ENCODE data around the gene GALC.
"Not testable (repeated sequence)": the region's sequence is repeated elsewhere in the genome, so short reads cannot be mapped to it uniquely, and the experiment has no call there.

GALC gene

GRCh38 chr14:88032373-88032772 is 39.4 kb upstream of the GALC start:
- Mint-ChIP-seq H3K4me1 (peaks cover 5% of the 10 kb centered on the region), H3K9me3 (peaks cover 4% of the 10 kb centered on the region), H3K36me3 (ENCODE audit: low read depth) (no peaks in the 10 kb centered on the region), H3K27ac (no peak overlapping the region), H3K27me3 (ENCODE audit: low read depth, poor library complexity) (peaks cover 5% of the 10 kb centered on the region), H3K4me3 (no peak overlapping the region)
- TF ChIP-seq CTCF (IDR thresholded peaks at IDR 0.05) = no peak
- no peak for DNase-seq

GRCh38 chr14:88030892-88031291 is 37.9 kb upstream of the GALC start:
- Mint-ChIP-seq H3K27ac (no peak overlapping the region), H3K9me3 (peaks cover 4% of the 10 kb centered on the region), H3K4me3 (no peak overlapping the region), H3K36me3 (ENCODE audit: low read depth) (no peaks in the 10 kb centered on the region), H3K27me3 (ENCODE audit: low read depth, poor library complexity) (peaks cover 5% of the 10 kb centered on the region), H3K4me1 (peaks cover 2% of the 10 kb centered on the region)
- no peak for TF ChIP-seq CTCF (IDR thresholded peaks at IDR 0.05)
- DNase-seq = no peak

- TF ChIP-seq CTCF (IDR thresholded peaks at IDR 0.05) = no peak
- Mint-ChIP-seq H3K4me1 (peaks cover 10% of the 10 kb centered on the region), H3K9me3 (peaks cover 4% of the 10 kb centered on the region), H3K36me3 (ENCODE audit: low read depth) (no peaks in the 10 kb centered on the region), H3K4me3 (no peak overlapping the region), H3K27me3 (ENCODE audit: low read depth, poor library complexity) (peaks cover 5% of the 10 kb centered on the region), H3K27ac (no peak overlapping the region)
- DNase-seq = no peak
Measured at GRCh38 chr14:88030079-88030478, 37.1 kb upstream of the GALC start.

GRCh38 chr14:88029500-88029899 is 36.5 kb upstream of the GALC start:
- Mint-ChIP-seq H3K27me3 (ENCODE audit: low read depth, poor library complexity) (peaks cover 5% of the 10 kb centered on the region), H3K4me1 (peaks cover 16% of the 10 kb centered on the region), H3K9me3 (peaks cover 4% of the 10 kb centered on the region), H3K36me3 (ENCODE audit: low read depth) (no peaks in the 10 kb centered on the region), H3K4me3 (no peak overlapping the region), H3K27ac (no peak overlapping the region)
- no peak for DNase-seq
- no peak for TF ChIP-seq CTCF (IDR thresholded peaks at IDR 0.05)

GRCh38 chr14:88026890-88027289 is 33.9 kb upstream of the GALC start:
- no peaks in the 10 kb centered on the region for H3K36me3 Mint-ChIP-seq (ENCODE audit: low read depth)
- H3K4me1 Mint-ChIP-seq = peaks cover 34% of the 10 kb centered on the region
- no peak overlapping the region for H3K4me3 Mint-ChIP-seq
- DNase-seq = no peak
- H3K9me3 Mint-ChIP-seq = no peaks in the 10 kb centered on the region
- H3K27me3 Mint-ChIP-seq (ENCODE audit: low read depth, poor library complexity) = no peaks in the 10 kb centered on the region
- no peak for TF ChIP-seq CTCF (IDR thresholded peaks at IDR 0.05)
- no peak overlapping the region for H3K27ac Mint-ChIP-seq

GRCh38 chr14:88025313-88025712 is 32.3 kb upstream of the GALC start:
- no peak for TF ChIP-seq CTCF (IDR thresholded peaks at IDR 0.05)
- H3K4me1 Mint-ChIP-seq = peaks cover 34% of the 10 kb centered on the region
- peaks cover 3% of the 10 kb centered on the region for H3K9me3 Mint-ChIP-seq
- no peaks in the 10 kb centered on the region for H3K27me3 Mint-ChIP-seq (ENCODE audit: low read depth, poor library complexity)
- H3K4me3 Mint-ChIP-seq = peak overlapping the region; percentile 34
- peaks cover 4% of the 10 kb centered on the region for H3K36me3 Mint-ChIP-seq (ENCODE audit: low read depth)
- DNase-seq = no peak
- H3K27ac Mint-ChIP-seq = peak overlapping the region; percentile 98

GRCh38 chr14:88024252-88025086 is 31.5 kb upstream of the GALC start:
- DNase-seq; H3K9me3 Mint-ChIP-seq; H3K36me3 Mint-ChIP-seq (ENCODE audit: low read depth); H3K27me3 Mint-ChIP-seq (ENCODE audit: low read depth, poor library complexity): not testable (repeated sequence)
- Mint-ChIP-seq H3K4me1 (peaks cover 34% of the 10 kb centered on the region), H3K27ac (peak overlapping the region; percentile 98), H3K4me3 (peak overlapping the region; percentile 34)

All from nephron progenitor cell (in vitro differentiated cells).